ENCODE data around the gene CD164. TPM values are rescaled to one million over a fixed set of nuclear protein-coding genes. Genes with fewer than 3 reads are reported as not detected.
"Not testable (repeated sequence)": the region's sequence is repeated elsewhere in the genome, so short reads cannot be mapped to it uniquely, and the experiment has no call there.

The CD164 gene
- total RNA-seq, 2 donors from 2014 or later, result 165 to 300 TPM

DNA sequence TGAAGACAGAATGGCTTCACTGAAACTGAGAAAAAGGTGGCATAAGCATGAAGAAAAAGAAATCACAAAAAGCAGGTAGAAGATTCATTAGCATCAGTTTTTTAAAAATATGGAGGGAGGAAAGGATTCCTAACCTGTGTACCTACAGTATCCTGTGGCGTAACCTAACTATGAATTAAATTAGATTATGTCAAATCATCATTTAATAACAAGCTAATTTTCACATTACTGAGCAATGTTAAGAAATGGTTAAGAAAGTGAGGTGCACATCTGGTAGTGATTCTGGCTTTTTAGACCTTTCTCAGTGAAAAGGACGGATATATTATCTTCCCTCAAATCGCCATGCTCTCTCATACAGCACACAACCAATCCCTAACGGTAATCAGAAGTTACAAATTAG is 12.5 kb downstream of the CD164 start:
- H3K4me3 Mint-ChIP-seq, result no peak overlapping the region
- DNase-seq (ENCODE audit: low spot score) (no peak), ATAC-seq (no peak)
- H3K9me3 Mint-ChIP-seq, result no peaks in the 10 kb centered on the region
- H3K36me3 Mint-ChIP-seq, result peaks cover 45% of the 10 kb centered on the region
- H3K27me3 Mint-ChIP-seq, result no peaks in the 10 kb centered on the region
- H3K27ac Mint-ChIP-seq, result peak overlapping the region; percentile 33 to 80
- peaks cover 42 to 48% of the 10 kb centered on the region in 2 donors for H3K4me1 Mint-ChIP-seq (ENCODE audit: low read depth in 2 of 2)

DNA sequence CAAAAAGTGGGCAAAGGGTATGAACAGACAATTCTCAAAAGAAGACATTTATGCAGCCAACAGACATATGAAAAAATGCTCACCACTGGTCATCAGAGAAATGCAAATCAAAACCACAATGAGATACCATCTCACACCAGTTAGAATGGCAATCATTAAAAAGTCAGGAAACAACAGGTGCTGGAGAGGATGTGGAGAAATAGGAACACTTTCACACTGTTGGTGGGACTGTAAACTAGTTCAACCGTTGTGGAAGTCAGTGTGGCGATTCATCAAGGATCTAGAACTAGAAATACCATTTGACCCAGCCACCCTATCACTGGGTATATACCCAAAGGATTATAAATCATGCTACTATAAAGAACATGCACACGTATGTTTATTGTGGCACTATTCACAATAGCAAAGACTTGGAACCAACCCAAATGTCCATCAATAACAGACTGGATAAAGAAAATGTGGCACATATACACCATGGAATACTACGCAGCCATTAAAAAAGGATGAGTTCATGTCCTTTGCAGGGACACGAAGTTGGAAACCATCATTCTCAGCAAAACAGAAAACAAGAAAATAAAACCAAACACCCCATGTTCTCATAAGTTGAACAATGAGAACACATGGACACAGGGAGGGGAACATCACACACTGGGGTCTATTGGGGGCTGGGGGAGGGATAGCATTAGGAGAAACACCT is 17.7 kb downstream of the CD164 start:
- H3K4me3 Mint-ChIP-seq; ATAC-seq; H3K9me3 Mint-ChIP-seq; DNase-seq (ENCODE audit: low spot score); H3K27me3 Mint-ChIP-seq: not testable (repeated sequence)
- H3K27ac Mint-ChIP-seq, result peak overlapping the region; percentile 40 to 85
- H3K36me3 Mint-ChIP-seq, result peaks cover 43% of the 10 kb centered on the region
- peaks cover 32 to 49% of the 10 kb centered on the region in 2 donors for H3K4me1 Mint-ChIP-seq (ENCODE audit: low read depth in 2 of 2)

DNA sequence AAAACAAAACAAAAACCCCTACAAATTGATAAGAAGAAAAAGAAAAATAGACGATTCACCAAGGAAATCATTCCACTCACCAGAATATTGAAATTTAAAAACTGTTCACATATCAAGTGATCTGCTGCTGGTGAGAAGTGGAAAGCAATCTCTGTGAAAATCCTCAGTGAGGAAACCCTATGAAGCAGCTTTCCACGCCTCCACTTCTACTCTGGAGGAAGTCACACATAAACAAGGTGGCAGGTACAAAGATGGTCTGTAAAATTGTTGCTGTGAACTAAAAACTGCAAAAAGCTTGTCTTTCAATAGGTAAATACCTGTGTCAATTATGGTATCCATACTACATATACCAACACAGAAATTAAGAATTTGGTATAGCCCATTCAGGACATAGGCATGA is 18.5 kb downstream of the CD164 start:
- DNase-seq (ENCODE audit: low spot score) (no peak), ATAC-seq (no peak)
- Mint-ChIP-seq H3K9me3 (no peaks in the 10 kb centered on the region), H3K27ac (peak overlapping the region; percentile 40 to 85), H3K4me3 (no peak overlapping the region), H3K4me1 (ENCODE audit: low read depth in 2 of 2) (peaks cover 30 to 51% of the 10 kb centered on the region in 2 donors), H3K36me3 (peaks cover 42% of the 10 kb centered on the region), H3K27me3 (no peaks in the 10 kb centered on the region)

DNA sequence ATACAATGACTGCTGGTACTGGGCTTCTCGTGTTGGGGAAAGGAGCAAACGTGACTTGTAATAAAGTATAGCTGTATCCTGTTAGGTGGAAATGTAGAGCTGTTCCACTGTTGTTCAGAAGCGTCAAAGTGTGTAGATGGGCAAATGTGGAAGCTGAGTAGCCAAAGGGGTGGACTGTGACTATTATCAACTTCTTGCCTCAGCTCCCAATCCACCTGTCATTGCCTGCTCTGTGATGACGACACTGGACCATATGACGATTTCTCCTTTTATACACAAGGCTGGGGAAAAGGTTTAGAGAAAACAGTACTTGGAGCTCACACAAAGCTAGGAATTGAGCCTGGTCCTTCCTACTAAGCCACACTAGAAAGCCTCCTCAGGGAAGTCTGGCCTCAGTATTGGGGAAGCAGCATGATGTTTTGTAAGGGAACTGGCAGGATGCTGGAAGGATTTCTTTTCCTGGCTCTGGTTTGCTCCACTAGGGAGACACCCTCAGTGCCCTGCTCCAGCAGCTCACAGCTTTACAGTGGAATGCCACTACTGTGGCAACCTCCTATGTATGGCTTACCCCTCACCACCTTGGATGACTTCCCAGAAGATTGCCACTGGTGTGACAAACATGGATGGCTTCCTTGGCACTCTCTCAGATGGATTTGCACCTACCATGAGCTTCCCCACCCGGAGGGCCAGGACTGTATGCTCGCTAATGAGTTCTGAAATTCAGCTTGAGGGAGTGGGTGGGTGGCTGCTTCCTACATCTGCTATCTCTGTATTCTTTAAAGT is 20.0 kb downstream of the CD164 start:
- no peaks in the 10 kb centered on the region for H3K9me3 Mint-ChIP-seq
- H3K27ac Mint-ChIP-seq, result peak overlapping the region in 1 of 2 donors; percentile 50
- DNase-seq (ENCODE audit: low spot score), result no peak
- H3K27me3 Mint-ChIP-seq, result no peaks in the 10 kb centered on the region
- peaks cover 30 to 50% of the 10 kb centered on the region in 2 donors for H3K4me1 Mint-ChIP-seq (ENCODE audit: low read depth in 2 of 2)
- H3K4me3 Mint-ChIP-seq, result no peak overlapping the region
- peaks cover 48% of the 10 kb centered on the region for H3K36me3 Mint-ChIP-seq
- ATAC-seq, result no peak

DNA sequence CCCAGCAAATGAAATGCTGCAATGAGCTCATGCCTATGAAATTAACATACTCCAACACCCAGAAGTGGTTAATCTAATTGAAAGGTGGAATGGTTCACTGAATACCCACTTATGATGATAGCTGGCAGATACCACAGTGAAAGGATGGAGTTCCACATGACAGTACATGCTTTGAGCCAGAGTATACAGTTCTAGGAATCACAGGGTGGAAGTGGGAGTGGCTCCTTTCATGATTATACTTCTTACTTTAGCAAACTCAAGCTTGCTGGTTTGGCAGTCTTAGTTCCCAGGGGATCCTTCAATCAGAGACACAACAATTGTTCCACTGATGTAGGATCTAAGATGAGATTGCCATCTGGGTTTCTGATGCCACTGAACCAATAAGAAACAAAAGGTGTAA is 21.5 kb downstream of the CD164 start:
- ATAC-seq (no peak), DNase-seq (ENCODE audit: low spot score) (no peak)
- Mint-ChIP-seq H3K4me3 (no peak overlapping the region), H3K4me1 (ENCODE audit: low read depth in 2 of 2) (peaks cover 25 to 47% of the 10 kb centered on the region in 2 donors), H3K36me3 (peaks cover 46% of the 10 kb centered on the region), H3K9me3 (no peaks in the 10 kb centered on the region), H3K27ac (no peak overlapping the region), H3K27me3 (no peaks in the 10 kb centered on the region)

DNA sequence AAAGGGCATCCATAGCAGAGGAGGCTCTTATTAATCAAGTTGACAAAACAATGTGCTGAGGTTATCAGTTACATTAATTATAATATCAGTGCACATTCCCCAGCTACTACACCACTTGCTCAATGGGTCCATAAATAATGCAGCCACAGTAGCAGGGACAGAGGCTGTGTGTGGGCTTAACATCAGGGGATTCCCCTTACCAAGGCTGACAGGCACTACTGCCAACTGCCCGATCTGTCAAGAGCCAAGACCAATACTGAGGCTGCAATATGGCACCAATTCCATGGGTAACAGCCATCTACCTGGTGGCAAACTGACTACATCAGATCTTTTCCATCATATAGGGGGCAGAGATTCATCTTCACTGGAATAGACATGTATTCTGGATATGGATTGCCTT is 22.0 kb downstream of the CD164 start:
- H3K4me1 Mint-ChIP-seq (ENCODE audit: low read depth in 2 of 2), result peaks cover 25 to 47% of the 10 kb centered on the region in 2 donors
- no peak overlapping the region for H3K27ac Mint-ChIP-seq
- peaks cover 46% of the 10 kb centered on the region for H3K36me3 Mint-ChIP-seq
- no peak overlapping the region for H3K4me3 Mint-ChIP-seq
- DNase-seq (ENCODE audit: low spot score), result no peak
- peak in 1 of 2 donors; percentile 57 for ATAC-seq
- H3K27me3 Mint-ChIP-seq, result no peaks in the 10 kb centered on the region
- H3K9me3 Mint-ChIP-seq, result no peaks in the 10 kb centered on the region

DNA sequence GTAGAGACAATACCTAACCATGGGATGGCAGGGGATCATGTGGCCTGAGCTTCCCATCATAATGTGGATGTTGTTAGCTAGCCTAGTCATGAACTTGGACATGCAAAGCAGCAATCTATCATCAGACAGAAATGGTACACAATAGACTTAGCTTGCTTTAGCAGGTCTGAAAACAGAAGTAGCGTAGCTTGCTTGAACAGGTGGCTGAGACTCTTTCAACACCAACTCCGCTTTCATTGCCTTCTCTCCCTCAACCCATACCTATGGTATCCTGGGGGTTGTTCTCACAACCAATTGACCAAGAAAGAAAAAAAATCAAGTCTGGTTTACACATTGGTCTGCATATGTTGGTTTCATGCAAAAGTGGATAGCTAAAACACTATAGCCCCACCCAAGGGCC is 23.0 kb downstream of the CD164 start:
- Mint-ChIP-seq H3K27me3 (no peaks in the 10 kb centered on the region), H3K27ac (no peak overlapping the region), H3K9me3 (no peaks in the 10 kb centered on the region), H3K36me3 (peaks cover 38% of the 10 kb centered on the region), H3K4me3 (no peak overlapping the region), H3K4me1 (ENCODE audit: low read depth in 2 of 2) (peaks cover 17 to 41% of the 10 kb centered on the region in 2 donors)
- DNase-seq (ENCODE audit: low spot score) (no peak), ATAC-seq (no peak)

DNA sequence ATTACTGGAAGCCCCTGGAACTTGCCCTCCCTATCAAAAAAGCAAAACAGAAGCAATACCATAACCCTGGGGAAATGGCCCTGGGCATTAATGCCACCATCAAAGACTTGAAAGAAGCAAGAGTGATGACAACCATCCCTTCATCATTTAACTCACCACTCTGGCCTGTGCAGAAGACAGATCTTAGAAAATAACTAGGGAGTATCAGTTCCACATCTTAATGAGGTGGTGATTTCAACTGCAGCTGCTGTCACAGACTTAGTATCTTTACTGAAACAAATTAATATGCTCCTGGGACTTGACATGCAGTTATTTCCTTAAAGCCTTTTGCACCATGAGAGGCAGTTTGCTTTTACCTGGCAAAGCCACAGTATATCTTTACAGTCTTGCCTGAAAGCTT is 24.1 kb downstream of the CD164 start:
- H3K27ac Mint-ChIP-seq, result no peak overlapping the region
- DNase-seq (ENCODE audit: low spot score), result no peak
- H3K4me1 Mint-ChIP-seq (ENCODE audit: low read depth in 2 of 2), result peaks cover 9 to 32% of the 10 kb centered on the region in 2 donors
- peaks cover 32% of the 10 kb centered on the region for H3K36me3 Mint-ChIP-seq
- ATAC-seq, result no peak
- H3K27me3 Mint-ChIP-seq, result no peaks in the 10 kb centered on the region
- no peak overlapping the region for H3K4me3 Mint-ChIP-seq
- H3K9me3 Mint-ChIP-seq, result no peaks in the 10 kb centered on the region

DNA sequence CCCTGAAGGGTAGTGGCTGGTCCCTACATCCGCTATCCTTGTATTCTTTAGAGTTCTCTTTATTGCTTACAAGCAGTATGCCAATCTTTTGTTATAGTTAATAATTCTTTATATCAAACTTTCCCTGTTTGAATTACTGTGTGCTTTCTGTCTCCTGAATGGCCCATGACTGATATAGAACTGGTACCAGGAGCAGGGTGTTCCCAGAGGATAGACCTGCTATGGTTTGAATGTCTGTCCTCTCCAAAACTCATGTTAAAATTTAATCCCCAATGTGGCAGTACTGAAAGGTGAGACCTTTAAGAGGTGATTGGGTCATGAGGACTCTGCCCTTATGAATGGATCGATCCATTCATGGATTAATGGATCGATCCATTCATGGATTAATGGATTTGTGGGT is 26.0 kb downstream of the CD164 start:
- Mint-ChIP-seq H3K4me3 (no peak overlapping the region), H3K27ac (no peak overlapping the region), H3K4me1 (ENCODE audit: low read depth in 2 of 2) (peaks cover 22 to 30% of the 10 kb centered on the region in 2 donors), H3K36me3 (peaks cover 37% of the 10 kb centered on the region), H3K27me3 (no peaks in the 10 kb centered on the region), H3K9me3 (no peaks in the 10 kb centered on the region)
- DNase-seq (ENCODE audit: low spot score) (no peak), ATAC-seq (no peak)

DNA sequence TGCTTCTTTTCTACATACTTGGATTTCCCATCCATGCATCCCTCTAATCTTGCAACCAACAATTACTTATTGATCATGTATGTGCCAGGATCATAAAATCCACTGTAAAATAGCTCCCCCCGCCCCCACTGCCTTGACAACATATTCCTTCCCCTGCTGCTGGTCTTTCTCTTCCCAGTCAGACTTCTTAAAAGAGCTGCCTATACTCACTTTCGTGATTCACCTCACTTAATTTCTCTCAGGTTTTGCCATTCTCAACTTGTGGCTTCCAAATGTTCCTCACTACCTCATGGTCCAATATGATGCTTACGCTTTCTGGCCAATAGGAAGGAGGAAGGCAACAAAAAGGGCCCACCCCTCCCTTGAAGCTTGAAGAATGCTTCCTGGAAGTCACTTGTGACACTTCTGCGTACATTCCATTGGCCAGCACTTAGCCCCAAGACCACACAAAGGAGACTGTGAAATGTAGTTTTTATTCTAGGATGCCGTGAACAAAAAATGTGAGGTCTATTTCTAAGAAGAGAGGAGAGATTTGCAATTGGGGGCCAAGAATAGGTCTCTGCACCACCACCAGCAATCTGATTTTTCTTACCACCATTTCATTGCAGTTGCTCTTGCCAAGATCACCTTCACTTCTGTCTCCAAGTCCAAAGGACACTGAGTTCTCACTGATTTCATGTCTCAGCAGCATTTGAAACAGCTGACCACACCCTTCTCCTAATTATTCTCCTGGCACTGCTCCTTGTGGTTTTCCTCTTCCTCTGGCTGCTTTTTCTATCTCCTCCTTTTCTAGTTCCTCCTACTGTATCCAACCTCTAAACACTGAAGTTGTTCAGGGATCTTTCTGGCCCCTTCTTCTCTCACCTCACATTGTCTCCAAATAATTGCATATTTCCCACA is 30.8 kb downstream of the CD164 start:
- no peaks in the 10 kb centered on the region for H3K9me3 Mint-ChIP-seq
- ATAC-seq (no peak), DNase-seq (ENCODE audit: low spot score) (no peak)
- H3K4me1 Mint-ChIP-seq (ENCODE audit: low read depth in 2 of 2), result peaks cover 20 to 25% of the 10 kb centered on the region in 2 donors
- no peak overlapping the region for H3K4me3 Mint-ChIP-seq
- peaks cover 17% of the 10 kb centered on the region for H3K36me3 Mint-ChIP-seq
- no peaks in the 10 kb centered on the region for H3K27me3 Mint-ChIP-seq
- peak overlapping the region in 1 of 2 donors; percentile 0 for H3K27ac Mint-ChIP-seq

DNA sequence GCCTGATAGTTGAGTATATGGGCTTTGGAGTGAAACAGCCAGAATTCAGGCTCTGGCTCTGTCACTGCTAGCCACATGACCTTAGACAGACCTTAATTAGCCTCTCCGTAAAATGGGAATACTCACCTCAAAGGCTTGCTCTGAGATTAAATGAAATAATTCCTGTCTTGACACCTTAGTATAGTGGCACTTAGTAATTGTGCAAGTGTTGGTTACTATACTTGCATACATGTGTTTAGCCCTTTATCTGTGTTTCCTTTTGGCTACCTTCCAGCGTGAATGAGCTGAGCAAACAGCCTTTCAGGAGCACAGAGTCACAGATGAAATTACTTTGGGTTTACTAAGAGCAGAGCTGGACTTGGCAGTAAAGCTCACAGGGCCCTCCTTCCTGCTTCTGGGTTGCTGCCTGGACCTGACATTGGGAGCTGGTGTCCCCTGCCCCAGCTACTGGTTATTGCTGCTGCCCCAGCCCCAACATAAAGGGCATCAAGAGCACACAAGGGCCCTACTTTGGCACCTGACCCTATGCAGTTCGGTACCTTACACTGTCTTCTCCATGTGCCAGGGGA is 32.8 kb downstream of the CD164 start:
- H3K27me3 Mint-ChIP-seq, result no peaks in the 10 kb centered on the region
- DNase-seq (ENCODE audit: low spot score) (no peak), ATAC-seq (no peak)
- H3K4me1 Mint-ChIP-seq (ENCODE audit: low read depth in 2 of 2), result peaks cover 20 to 25% of the 10 kb centered on the region in 2 donors
- H3K36me3 Mint-ChIP-seq, result peaks cover 17% of the 10 kb centered on the region
- no peak overlapping the region for H3K27ac Mint-ChIP-seq
- H3K4me3 Mint-ChIP-seq, result no peak overlapping the region
- H3K9me3 Mint-ChIP-seq, result no peaks in the 10 kb centered on the region

DNA sequence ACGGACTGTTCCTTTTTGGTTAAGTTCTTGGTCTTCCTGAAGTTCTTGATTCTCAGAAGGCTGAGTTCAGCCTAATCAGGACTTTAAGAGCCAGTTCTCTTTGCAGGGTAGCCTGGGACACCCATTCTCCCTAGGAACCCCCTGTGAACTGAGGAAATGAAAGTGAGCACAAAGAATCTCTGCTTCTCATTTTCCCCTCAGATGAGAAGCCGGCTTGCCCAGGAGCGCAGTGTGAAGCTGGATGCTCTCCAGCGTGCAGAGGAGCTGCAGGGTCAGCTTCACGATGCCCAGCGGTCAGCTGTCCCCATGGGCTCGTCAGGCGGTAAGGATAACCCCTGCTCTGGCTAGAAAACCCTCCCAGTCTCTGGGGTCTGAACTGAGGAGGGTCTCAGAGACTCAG is 34.0 kb downstream of the CD164 start:
- H3K27ac Mint-ChIP-seq, result no peak overlapping the region
- peaks cover 16% of the 10 kb centered on the region for H3K36me3 Mint-ChIP-seq
- ATAC-seq, result no peak
- no peak for DNase-seq (ENCODE audit: low spot score)
- H3K4me3 Mint-ChIP-seq, result no peak overlapping the region
- peaks cover 20 to 25% of the 10 kb centered on the region in 2 donors for H3K4me1 Mint-ChIP-seq (ENCODE audit: low read depth in 2 of 2)
- no peaks in the 10 kb centered on the region for H3K9me3 Mint-ChIP-seq
- no peaks in the 10 kb centered on the region for H3K27me3 Mint-ChIP-seq

DNA sequence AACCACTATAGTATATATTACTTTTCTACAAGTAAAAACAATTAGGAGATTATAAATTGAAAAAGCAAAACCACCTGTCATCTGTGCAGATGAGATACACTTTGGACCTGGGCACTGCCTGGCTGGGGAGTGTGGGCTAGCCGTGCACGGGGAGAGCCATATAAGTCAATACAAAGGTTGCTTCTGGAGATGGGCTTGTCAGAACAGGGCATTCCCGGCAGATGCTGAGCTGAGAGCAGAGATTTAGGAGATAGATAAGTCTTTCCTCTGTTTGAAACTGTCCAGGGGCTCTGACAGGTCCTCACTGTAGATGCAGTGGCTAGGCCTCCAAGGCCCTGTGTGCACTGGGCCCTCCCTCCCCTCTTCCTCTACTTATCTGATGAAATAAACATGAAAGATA is 34.5 kb downstream of the CD164 start:
- Mint-ChIP-seq H3K36me3 (peaks cover 12% of the 10 kb centered on the region), H3K27ac (no peak overlapping the region), H3K9me3 (no peaks in the 10 kb centered on the region), H3K4me1 (ENCODE audit: low read depth in 2 of 2) (peaks cover 21 to 25% of the 10 kb centered on the region in 2 donors), H3K27me3 (no peaks in the 10 kb centered on the region), H3K4me3 (no peak overlapping the region)
- no peak for DNase-seq (ENCODE audit: low spot score)
- no peak for ATAC-seq

Measured in natural killer cell treated with Interleukin-12 subunit alpha and Interleukin-12 subunit beta and Interleukin-15 and Interleukin-18, amount 100 ng/mL, for 72 hours (primary cell).